ENCODE results near the gene CDK2AP2. TPM values are rescaled to one million over a fixed set of nuclear protein-coding genes. Genes with fewer than 3 reads are reported as not detected.

The CDK2AP2 gene
- total and polyA plus RNA-seq, 2 donors (not counting 1 experiment from before 2014, with no cell fraction given) = 62.7 to 112 TPM

- Histone ChIP-seq H3K79me2 (ENCODE audit: control insufficient read depth, insufficient read depth, low read length) (no peaks in the 10 kb centered on the region), H3K4me2 (replicated peaks; ENCODE audit: low read depth, low read length, poor library complexity, severe bottlenecking) (no peak overlapping the region), H3K4me3 (ENCODE audit: control extremely low read depth in 1 of 5, extremely low read depth in 1 of 5, insufficient read depth in 1 of 5, low read depth in 2 of 5, low read length in 4 of 5) (no peak overlapping the region), H4K20me1 (ENCODE audit: control insufficient read depth, insufficient read depth, low read length, poor library complexity, severe bottlenecking) (no peaks in the 10 kb centered on the region), H3K9ac (ENCODE audit: low read length) (no peak overlapping the region), H3K27me3 (replicated peaks in 1 of 4; ENCODE audit: control extremely low read depth in 1 of 4, control insufficient read depth in 3 of 4, insufficient read depth in 4 of 4, low read length in 3 of 4) (peaks cover 0 to 8% (median 4%) of the 10 kb centered on the region in 4 experiments), H3K9me3 (ENCODE audit: control extremely low read depth in 1 of 3, control insufficient read depth in 2 of 3, insufficient read depth in 1 of 3, low read length in 2 of 3) (peaks cover 0 to 8% (median 0%) of the 10 kb centered on the region in 3 donors), H2AFZ (ENCODE audit: insufficient read depth, low read depth, low read length, poor library complexity, severe bottlenecking) (no peak overlapping the region), H3K4me1 (ENCODE audit: control insufficient read depth in 2 of 2, insufficient read depth in 2 of 2, low read length in 2 of 2) (no peaks in the 10 kb centered on the region), H3K27ac (ENCODE audit: low read length in 2 of 2) (no peak overlapping the region), H3K36me3 (replicated peaks in 1 of 2; ENCODE audit: control extremely low read depth in 1 of 2, control insufficient read depth in 1 of 2, extremely low read depth in 1 of 2, insufficient read depth in 2 of 2, low read length in 1 of 2) (no peaks in the 10 kb centered on the region)
- Mint-ChIP-seq H3K4me3 (no peak overlapping the region), H3K27me3 (peaks cover 33% of the 10 kb centered on the region), H3K9me3 (ENCODE audit: insufficient read depth) (peaks cover 2% of the 10 kb centered on the region), H3K4me1 (no peaks in the 10 kb centered on the region), H3K27ac (no peak overlapping the region)
- DNase-seq (no peak), ATAC-seq (ENCODE audit: low read depth) (no peak)
- WGBS (ENCODE audit: insufficient coverage) = 80% methylated on average over 9 of the region's 9 CpGs
- TF ChIP-seq EZH2 (IDR thresholded peaks at IDR 0.05; ENCODE audit: borderline replicate concordance, insufficient read depth, low read depth, low read length, poor library complexity, severe bottlenecking) (no peak), CTCF (IDR thresholded peaks at IDR 0.05) (no peak)
- CTCF ChIA-PET = no interaction called here
- intact Hi-C loops (cut with micrococcal nuclease) = no loop called here
- POLR2A ChIA-PET = no interaction called here
These were observed 16.5 kb upstream of the CDK2AP2 start for GRCh38 chr11:67524480-67524808.

- intact Hi-C loops (cut with micrococcal nuclease) = no loop called here
- ATAC-seq (ENCODE audit: low read depth) = no peak
- H4K20me1 ChIP-seq (ENCODE audit: control insufficient read depth, insufficient read depth, low read length, poor library complexity, severe bottlenecking) = no peaks in the 10 kb centered on the region
- no peak overlapping the region for H3K9ac ChIP-seq (ENCODE audit: low read length)
- DNase-seq = no peak
- H3K79me2 ChIP-seq (ENCODE audit: control insufficient read depth, insufficient read depth, low read length) = no peaks in the 10 kb centered on the region
- CTCF ChIA-PET = no interaction called here
- peaks cover 0 to 9% (median 4%) of the 10 kb centered on the region in 4 experiments for H3K27me3 ChIP-seq (replicated peaks in 1 of 4; ENCODE audit: control extremely low read depth in 1 of 4, control insufficient read depth in 3 of 4, insufficient read depth in 4 of 4, low read length in 3 of 4)
- H3K27ac ChIP-seq (ENCODE audit: low read length in 2 of 2) = no peak overlapping the region
- no peak overlapping the region for H2AFZ ChIP-seq (ENCODE audit: insufficient read depth, low read depth, low read length, poor library complexity, severe bottlenecking)
- 89% methylated on average over 24 of the region's 25 CpGs for WGBS (ENCODE audit: insufficient coverage)
- H3K9me3 ChIP-seq (ENCODE audit: control extremely low read depth in 1 of 3, control insufficient read depth in 2 of 3, insufficient read depth in 1 of 3, low read length in 2 of 3) = peaks cover 0 to 8% (median 0%) of the 10 kb centered on the region in 3 donors
- H3K36me3 ChIP-seq (replicated peaks in 1 of 2; ENCODE audit: control extremely low read depth in 1 of 2, control insufficient read depth in 1 of 2, extremely low read depth in 1 of 2, insufficient read depth in 2 of 2, low read length in 1 of 2) = no peaks in the 10 kb centered on the region
- H3K4me1 ChIP-seq (ENCODE audit: control insufficient read depth in 2 of 2, insufficient read depth in 2 of 2, low read length in 2 of 2) = no peaks in the 10 kb centered on the region
- Mint-ChIP-seq H3K4me1 (no peaks in the 10 kb centered on the region), H3K27ac (no peak overlapping the region), H3K9me3 (ENCODE audit: insufficient read depth) (peaks cover 2% of the 10 kb centered on the region), H3K27me3 (peaks cover 32% of the 10 kb centered on the region), H3K4me3 (no peak overlapping the region)
- H3K4me3 ChIP-seq (ENCODE audit: control extremely low read depth in 1 of 5, extremely low read depth in 1 of 5, insufficient read depth in 1 of 5, low read depth in 2 of 5, low read length in 4 of 5) = no peak overlapping the region
- no peak for TF ChIP-seq CTCF (IDR thresholded peaks at IDR 0.05)
- TF ChIP-seq EZH2 (IDR thresholded peaks at IDR 0.05; ENCODE audit: borderline replicate concordance, insufficient read depth, low read depth, low read length, poor library complexity, severe bottlenecking) = no peak
- no peak overlapping the region for H3K4me2 ChIP-seq (replicated peaks; ENCODE audit: low read depth, low read length, poor library complexity, severe bottlenecking)
- POLR2A ChIA-PET = no interaction called here
These were observed 15.9 kb upstream of the CDK2AP2 start for GRCh38 chr11:67523556-67524479.
